Erythroblast (primary cell): ENCODE data around the gene SPEG.

Experiments
- DNase-seq, 2 experiments: peaks; one replicate each; lab custom pipeline; 2025; lab: John Stamatoyannopoulos, UW
- GATA1 ChIP-seq: IDR thresholded peaks from 2 replicates; pipeline ENCODE4 v1.6.1; 2011; ENCODE audit warnings: low read depth, mild to moderate bottlenecking, control low read depth, low read length, moderate library complexity
- POLR2A ChIP-seq: IDR thresholded peaks from 2 replicates; pipeline ENCODE4 v1.6.1; 2011; ENCODE audit warnings: mild to moderate bottlenecking, low read length

Gene SPEG

GRCh38 chr2:219517954-219518778 is 83.5 kb downstream of the SPEG start:
- DNase-seq: no peak
- TF ChIP-seq POLR2A: no peak
- no peak for TF ChIP-seq GATA1

DNA sequence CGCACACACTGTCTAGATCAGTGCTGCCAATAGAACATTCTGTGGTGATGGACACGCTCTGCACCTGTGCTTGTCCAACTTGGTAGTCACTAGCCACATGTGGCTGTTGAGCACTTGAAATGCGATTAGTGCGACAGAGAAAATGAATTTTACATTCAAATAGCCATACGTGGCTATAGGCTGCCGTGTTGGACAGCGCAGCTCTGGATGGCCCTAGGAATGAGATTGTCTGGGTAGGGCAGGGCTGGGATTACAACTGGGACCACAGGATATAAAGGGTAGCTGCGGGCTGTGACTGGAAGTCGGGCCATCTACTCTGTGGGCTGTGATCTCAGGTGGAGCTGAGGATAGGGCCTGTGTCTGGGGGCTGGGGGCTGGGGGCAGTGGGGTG is 84.9 kb downstream of the SPEG start:
- DNase-seq: no peak
- TF ChIP-seq GATA1 (no peak), POLR2A (no peak)

GRCh38 chr2:219520079-219520478 is 85.4 kb downstream of the SPEG start:
- peak; percentile 58 to 66 for DNase-seq
- TF ChIP-seq POLR2A: no peak
- no peak for TF ChIP-seq GATA1

DNA sequence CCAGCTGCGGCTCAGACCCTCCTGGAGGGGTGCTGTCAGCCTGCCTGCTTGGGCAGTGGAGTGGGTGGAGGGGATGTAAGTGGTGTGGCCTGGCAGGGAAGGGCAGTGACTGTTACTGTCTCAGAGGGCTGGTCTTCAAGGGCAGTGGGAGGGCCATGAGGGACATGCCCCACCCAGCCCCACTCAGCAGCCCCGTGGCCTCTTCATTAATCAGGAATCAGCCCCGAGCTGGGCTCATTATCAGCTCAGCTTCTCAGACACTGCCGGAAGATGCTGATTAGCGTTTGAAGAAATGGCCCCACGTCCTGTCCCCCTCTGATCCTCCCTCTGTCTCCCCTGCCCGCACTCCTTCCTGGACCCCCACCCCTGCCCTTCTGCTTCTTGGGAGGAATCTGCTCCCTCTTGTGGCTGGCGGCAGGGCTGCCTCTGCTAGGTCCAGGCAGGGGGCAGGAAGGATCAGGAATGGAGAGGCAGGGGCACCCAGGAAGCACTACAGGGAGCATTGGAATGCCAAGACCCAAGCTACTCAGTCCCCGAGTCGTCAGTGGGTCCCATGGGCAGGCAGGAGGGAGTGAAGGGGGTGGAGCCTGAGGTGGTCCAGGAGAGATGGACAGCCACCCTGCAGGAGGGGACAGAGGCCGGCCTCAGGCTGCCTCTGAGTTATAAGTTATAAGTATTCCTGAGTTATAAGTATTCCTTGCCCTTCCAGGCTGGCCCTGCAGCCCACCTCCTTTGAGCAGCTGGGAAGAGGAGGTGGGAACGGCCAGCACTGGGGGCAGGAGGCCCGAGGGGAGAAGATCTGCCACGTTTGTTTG is 86.6 kb downstream of the SPEG start:
- peak; percentile 83 to 94 for DNase-seq
- TF ChIP-seq POLR2A (no peak), GATA1 (no peak)

GRCh38 chr2:219522111-219523030 is 87.7 kb downstream of the SPEG start:
- TF ChIP-seq GATA1: no peak
- no peak for TF ChIP-seq POLR2A
- peak; percentile 61 to 77 for DNase-seq

DNA sequence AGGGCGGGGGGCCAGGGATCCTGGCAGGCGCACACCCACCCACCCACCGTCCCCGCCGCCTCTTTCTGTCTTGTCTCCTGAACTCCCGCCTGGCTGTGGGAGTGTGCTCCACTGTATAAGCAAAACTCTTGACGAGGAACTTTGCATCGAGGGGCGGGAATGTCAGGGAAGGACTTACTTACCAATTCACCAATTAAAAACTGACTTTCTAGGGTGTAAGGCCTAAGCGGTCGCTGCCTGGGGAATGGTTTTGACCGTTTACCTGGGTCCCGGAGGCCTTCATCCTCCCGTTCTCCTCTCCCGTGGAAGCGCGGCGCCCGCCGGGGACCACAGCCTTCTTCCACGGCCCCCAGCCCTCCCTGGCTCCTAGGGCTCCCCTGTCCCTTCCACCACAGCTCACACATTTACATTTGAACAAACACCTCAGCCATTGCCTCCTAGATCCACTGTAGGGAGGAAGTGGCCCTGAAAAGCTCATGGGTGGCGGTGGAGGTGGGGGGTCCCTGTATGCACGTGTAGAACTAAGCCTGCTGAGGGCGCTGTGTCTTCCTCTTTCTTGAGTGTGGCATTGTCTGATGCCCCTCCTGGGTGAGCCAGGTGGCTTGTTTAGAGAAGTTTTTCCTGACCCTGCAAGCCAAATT is 88.5 kb downstream of the SPEG start:
- TF ChIP-seq GATA1: no peak
- peak; percentile 38 to 44 for DNase-seq

- TF ChIP-seq GATA1 (no peak), POLR2A (no peak)
- no peak for DNase-seq
These were observed 90.2 kb downstream of the SPEG start for GRCh38 chr2:219524817-219525216.

GRCh38 chr2:219525533-219526232 is 91.0 kb downstream of the SPEG start:
- DNase-seq: peak; percentile 84 to 88
- TF ChIP-seq POLR2A (no peak), GATA1 (peak; percentile 78)

GRCh38 chr2:219526320-219527075 is 91.9 kb downstream of the SPEG start:
- TF ChIP-seq POLR2A: no peak
- TF ChIP-seq GATA1: no peak
- no peak for DNase-seq

DNA sequence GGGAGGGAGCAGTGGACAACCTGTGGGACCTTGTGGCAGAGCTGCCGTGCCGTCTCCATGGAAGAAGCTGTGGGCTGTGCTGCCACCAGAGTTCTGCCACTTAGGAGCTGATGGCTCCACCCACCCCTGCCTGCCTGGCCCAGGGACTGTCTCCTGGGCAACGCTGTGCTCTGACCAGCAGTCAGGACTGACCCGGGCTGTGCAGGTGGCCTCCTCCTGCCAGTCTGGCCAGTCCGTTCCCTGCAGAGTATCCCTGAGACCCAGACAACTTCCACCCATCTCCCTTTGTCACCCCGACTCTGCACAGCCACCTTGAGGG is 92.4 kb downstream of the SPEG start:
- no peak for DNase-seq
- no peak for TF ChIP-seq GATA1
- no peak for TF ChIP-seq POLR2A

- TF ChIP-seq GATA1 (no peak), POLR2A (no peak)
- DNase-seq: no peak
These were observed 92.8 kb downstream of the SPEG start for GRCh38 chr2:219527472-219527871.

GRCh38 chr2:219530048-219530963 is 95.7 kb downstream of the SPEG start:
- peak; percentile 88 to 93 for DNase-seq
- TF ChIP-seq POLR2A (no peak), GATA1 (no peak)
